ENCODE measurements around the gene CNIH3. TPM values are rescaled to one million over a fixed set of nuclear protein-coding genes. Genes with fewer than 3 reads are reported as not detected.
A peak's percentile ranks its signal among the peaks of the same experiment; 100 is the strongest.

CNIH3 gene
- total RNA-seq, 1 experiment from 2014 or later, result 13.6 TPM

- peak; percentile 27 for DNase-seq (ENCODE audit: low read depth)
Observed at GRCh38 chr1:224616756-224617409, 766 bp downstream of the CNIH3 start.

- DNase-seq (ENCODE audit: low read depth), result no peak
Observed at GRCh38 chr1:224617410-224618355, 1.6 kb downstream of the CNIH3 start.

GRCh38 chr1:224619209-224619608 is 3.1 kb downstream of the CNIH3 start:
- DNase-seq (ENCODE audit: low read depth), result no peak

GRCh38 chr1:224620105-224620504 is 4.0 kb downstream of the CNIH3 start:
- DNase-seq (ENCODE audit: low read depth), result no peak

GRCh38 chr1:224621813-224622682 is 5.9 kb downstream of the CNIH3 start:
- no peak for DNase-seq (ENCODE audit: low read depth)

GRCh38 chr1:224622831-224623230 is 6.7 kb downstream of the CNIH3 start:
- DNase-seq (ENCODE audit: low read depth), result no peak

- DNase-seq (ENCODE audit: low read depth), result peak; percentile 79
Observed at GRCh38 chr1:224623310-224623714, 7.2 kb downstream of the CNIH3 start.

- DNase-seq (ENCODE audit: low read depth), result peak; percentile 96
Observed at GRCh38 chr1:224623743-224624333, 7.7 kb downstream of the CNIH3 start.

GRCh38 chr1:224624432-224624831 is 8.3 kb downstream of the CNIH3 start:
- DNase-seq (ENCODE audit: low read depth), result no peak

- peak; percentile 51 for DNase-seq (ENCODE audit: low read depth)
Observed at GRCh38 chr1:224626042-224626441, 9.9 kb downstream of the CNIH3 start.

- no peak for DNase-seq (ENCODE audit: low read depth)
Observed at GRCh38 chr1:224629965-224630364, 13.8 kb downstream of the CNIH3 start.

- no peak for DNase-seq (ENCODE audit: low read depth)
Observed at GRCh38 chr1:224631462-224632115, 15.5 kb downstream of the CNIH3 start.

- DNase-seq (ENCODE audit: low read depth), result peak; percentile 88
Observed at GRCh38 chr1:224632381-224632871, 16.3 kb downstream of the CNIH3 start.

- DNase-seq (ENCODE audit: low read depth), result peak; percentile 48
Observed at GRCh38 chr1:224632921-224633321, 16.8 kb downstream of the CNIH3 start.

- peak; percentile 78 for DNase-seq (ENCODE audit: low read depth)
Observed at GRCh38 chr1:224635356-224635755, 19.2 kb downstream of the CNIH3 start.

GRCh38 chr1:224637515-224637914 is 21.4 kb downstream of the CNIH3 start:
- DNase-seq (ENCODE audit: low read depth), result peak; percentile 97

- no peak for DNase-seq (ENCODE audit: low read depth)
Observed at GRCh38 chr1:224637936-224638335, 21.8 kb downstream of the CNIH3 start.

GRCh38 chr1:224639426-224639975 is 23.4 kb downstream of the CNIH3 start:
- DNase-seq (ENCODE audit: low read depth), result no peak

- DNase-seq (ENCODE audit: low read depth), result no peak
Observed at GRCh38 chr1:224640018-224640417, 23.9 kb downstream of the CNIH3 start.

GRCh38 chr1:224640587-224640986 is 24.5 kb downstream of the CNIH3 start:
- DNase-seq (ENCODE audit: low read depth), result no peak
